Mammary epithelial cell (primary cell): Measurements from ENCODE around the gene MYBPC3.

Source experiments
- EZH2 ChIP-seq: IDR thresholded peaks from 2 replicates; pipeline ENCODE4 v1.6.1; 2012; ENCODE audit warnings: low read length, inconsistent platforms, borderline replicate concordance
- TF ChIP-seq, protein P1 (sequence below), 2 donors: IDR thresholded peaks in 1 of 2; conservative IDR thresholded peaks in 1 of 2; 2 replicates each; pipeline ENCODE4 v1.5.1; 2011 to 2012; ENCODE audit warnings: inconsistent platforms in 2 of 2, low read length in 2 of 2, mild to moderate bottlenecking in 2 of 2, control low read depth in 1 of 2, low read depth in 1 of 2; ENCODE audit not compliant: insufficient read depth in 1 of 2; ENCODE audit errors: extremely low read depth in 1 of 2

DNA sequence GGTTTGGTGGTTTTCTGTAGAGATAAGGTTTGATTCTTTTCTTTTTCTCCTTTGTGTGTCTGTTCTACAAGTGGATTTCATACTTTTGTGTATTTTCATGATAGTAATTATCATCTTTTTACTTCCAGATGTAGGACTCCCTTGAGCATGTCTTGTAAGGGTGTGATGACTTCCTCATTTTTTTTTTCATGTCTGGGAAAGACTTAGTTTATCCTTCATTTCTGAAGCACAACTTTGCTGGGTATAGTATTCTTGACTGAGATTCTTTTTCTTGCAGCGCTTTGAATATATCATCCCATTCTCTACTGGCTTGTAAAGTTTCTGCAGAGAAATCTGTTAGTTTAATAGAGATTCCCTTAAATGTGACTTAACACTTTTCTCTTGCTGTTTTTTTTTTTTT, 49.6 kb downstream of the MYBPC3 start:
- TF ChIP-seq EZH2 = no peak
- TF ChIP-seq, protein P1, sequence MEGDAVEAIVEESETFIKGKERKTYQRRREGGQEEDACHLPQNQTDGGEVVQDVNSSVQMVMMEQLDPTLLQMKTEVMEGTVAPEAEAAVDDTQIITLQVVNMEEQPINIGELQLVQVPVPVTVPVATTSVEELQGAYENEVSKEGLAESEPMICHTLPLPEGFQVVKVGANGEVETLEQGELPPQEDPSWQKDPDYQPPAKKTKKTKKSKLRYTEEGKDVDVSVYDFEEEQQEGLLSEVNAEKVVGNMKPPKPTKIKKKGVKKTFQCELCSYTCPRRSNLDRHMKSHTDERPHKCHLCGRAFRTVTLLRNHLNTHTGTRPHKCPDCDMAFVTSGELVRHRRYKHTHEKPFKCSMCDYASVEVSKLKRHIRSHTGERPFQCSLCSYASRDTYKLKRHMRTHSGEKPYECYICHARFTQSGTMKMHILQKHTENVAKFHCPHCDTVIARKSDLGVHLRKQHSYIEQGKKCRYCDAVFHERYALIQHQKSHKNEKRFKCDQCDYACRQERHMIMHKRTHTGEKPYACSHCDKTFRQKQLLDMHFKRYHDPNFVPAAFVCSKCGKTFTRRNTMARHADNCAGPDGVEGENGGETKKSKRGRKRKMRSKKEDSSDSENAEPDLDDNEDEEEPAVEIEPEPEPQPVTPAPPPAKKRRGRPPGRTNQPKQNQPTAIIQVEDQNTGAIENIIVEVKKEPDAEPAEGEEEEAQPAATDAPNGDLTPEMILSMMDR (conservative IDR thresholded peaks at IDR 0.05 in 1 of 2, IDR thresholded peaks at IDR 0.05 in 1 of 2; ENCODE audit: extremely low read depth in 1 of 2, insufficient read depth in 1 of 2, low read depth in 1 of 2, low read length in 2 of 2) = no peak
